ENCODE measurements around the gene PHC2.

DNA sequence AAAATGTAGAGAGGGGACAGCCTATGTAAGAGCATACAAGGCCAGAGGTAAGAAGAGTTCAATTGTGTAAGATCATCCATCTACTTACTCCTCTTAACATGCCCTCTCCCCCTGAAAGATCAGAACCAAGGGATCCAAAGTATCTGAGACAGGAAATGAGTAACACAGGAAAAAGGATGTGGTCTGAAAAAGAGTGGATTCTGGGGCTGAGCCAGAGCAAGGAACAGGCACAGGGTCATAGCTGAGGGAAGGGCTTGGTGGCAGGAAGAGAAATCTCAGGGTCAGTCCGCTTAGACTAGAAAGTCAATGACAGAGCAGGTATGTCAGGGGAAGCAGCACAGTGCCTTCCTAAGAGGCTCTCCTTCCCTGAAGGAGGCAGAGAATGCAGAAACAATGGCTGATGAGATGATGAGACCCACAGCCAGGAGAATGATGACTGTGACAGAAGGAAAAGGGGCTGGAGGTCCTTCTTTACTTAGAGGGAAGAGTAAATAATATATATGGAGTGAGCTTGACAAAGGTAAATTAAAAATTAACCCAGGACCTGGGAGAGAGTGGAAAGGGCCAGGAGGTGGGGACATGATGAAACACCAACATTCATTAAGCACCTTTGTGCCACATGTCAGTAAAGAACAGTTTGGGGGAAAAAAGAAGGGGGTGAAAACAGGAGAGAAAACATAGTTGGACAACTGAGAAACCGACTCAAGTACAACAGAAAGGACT lies 83.8 kb downstream of the PHC2 start:
- no peak for TF ChIP-seq FOXM1 (CRISPR knock-in tag; IDR thresholded peaks at IDR 0.05)
- TF ChIP-seq FOSL2 (CRISPR knock-in tag; IDR thresholded peaks at IDR 0.05) = peak; percentile 89
- TF ChIP-seq NR2F6 (IDR thresholded peaks at IDR 0.05) = peak; percentile 64
- TF ChIP-seq NR2F6 (CRISPR knock-in tag; IDR thresholded peaks at IDR 0.05) = peak; percentile 47; the same call in 1 of the 2 replicates
- TF ChIP-seq, protein P1, sequence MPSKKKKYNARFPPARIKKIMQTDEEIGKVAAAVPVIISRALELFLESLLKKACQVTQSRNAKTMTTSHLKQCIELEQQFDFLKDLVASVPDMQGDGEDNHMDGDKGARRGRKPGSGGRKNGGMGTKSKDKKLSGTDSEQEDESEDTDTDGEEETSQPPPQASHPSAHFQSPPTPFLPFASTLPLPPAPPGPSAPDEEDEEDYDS (CRISPR knock-in tag; IDR thresholded peaks at IDR 0.05) = peak; percentile 30
- TF ChIP-seq, protein P2, sequence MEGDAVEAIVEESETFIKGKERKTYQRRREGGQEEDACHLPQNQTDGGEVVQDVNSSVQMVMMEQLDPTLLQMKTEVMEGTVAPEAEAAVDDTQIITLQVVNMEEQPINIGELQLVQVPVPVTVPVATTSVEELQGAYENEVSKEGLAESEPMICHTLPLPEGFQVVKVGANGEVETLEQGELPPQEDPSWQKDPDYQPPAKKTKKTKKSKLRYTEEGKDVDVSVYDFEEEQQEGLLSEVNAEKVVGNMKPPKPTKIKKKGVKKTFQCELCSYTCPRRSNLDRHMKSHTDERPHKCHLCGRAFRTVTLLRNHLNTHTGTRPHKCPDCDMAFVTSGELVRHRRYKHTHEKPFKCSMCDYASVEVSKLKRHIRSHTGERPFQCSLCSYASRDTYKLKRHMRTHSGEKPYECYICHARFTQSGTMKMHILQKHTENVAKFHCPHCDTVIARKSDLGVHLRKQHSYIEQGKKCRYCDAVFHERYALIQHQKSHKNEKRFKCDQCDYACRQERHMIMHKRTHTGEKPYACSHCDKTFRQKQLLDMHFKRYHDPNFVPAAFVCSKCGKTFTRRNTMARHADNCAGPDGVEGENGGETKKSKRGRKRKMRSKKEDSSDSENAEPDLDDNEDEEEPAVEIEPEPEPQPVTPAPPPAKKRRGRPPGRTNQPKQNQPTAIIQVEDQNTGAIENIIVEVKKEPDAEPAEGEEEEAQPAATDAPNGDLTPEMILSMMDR (CRISPR knock-in tag; IDR thresholded peaks at IDR 0.05) = no peak

All from HepG2 (cell line).